Liver (tissue), 9 donors: ENCODE data around the gene SCRN1. TPM values are rescaled to one million over a fixed set of nuclear protein-coding genes. Genes with fewer than 3 reads are reported as not detected.

Experiments used
- DNase-seq: peaks from one replicate; pipeline ENCODE4 v3.0.0-alpha.2; 2017; ENCODE audit warnings: low spot score
- H3K27ac ChIP-seq, 2 donors: one replicate each; pipeline ENCODE4 v1.7.0; 2013; ENCODE audit warnings: inconsistent platforms in 2 of 2, low read length in 2 of 2, control low read depth in 1 of 2, low read depth in 1 of 2, mild to moderate bottlenecking in 1 of 2
- H3K27me3 ChIP-seq, 4 donors: one replicate each; pipeline versions ENCODE4 v1.6.1 to v1.7.0; 2013; ENCODE audit warnings: low read length in 3 of 4, inconsistent platforms in 1 of 4, mild to moderate bottlenecking in 1 of 4, moderate library complexity in 1 of 4; ENCODE audit not compliant: control insufficient read depth in 4 of 4, insufficient read depth in 4 of 4
- H3K36me3 ChIP-seq, 4 donors: one replicate each; pipeline versions ENCODE4 v1.6.1 to v1.7.0; 2013; ENCODE audit warnings: low read length in 3 of 4, mild to moderate bottlenecking in 3 of 4, low read depth in 1 of 4, moderate library complexity in 1 of 4; ENCODE audit not compliant: control insufficient read depth in 4 of 4, insufficient read depth in 3 of 4
- H3K4me1 ChIP-seq, 4 donors: one replicate each; pipeline versions ENCODE4 v1.6.1 to v1.7.0; 2013; ENCODE audit warnings: low read length in 3 of 4, mild to moderate bottlenecking in 3 of 4, moderate library complexity in 1 of 4; ENCODE audit not compliant: control insufficient read depth in 4 of 4, insufficient read depth in 4 of 4
- H3K4me3 ChIP-seq, 3 donors: one replicate each; pipeline versions ENCODE4 v1.6.1 to v1.7.0; 2013; ENCODE audit warnings: low read length in 3 of 3, control low read depth in 1 of 3, low read depth in 1 of 3, mild to moderate bottlenecking in 1 of 3
- H3K9ac ChIP-seq, 2 donors: one replicate each; pipeline ENCODE4 v1.7.0; 2013; ENCODE audit warnings: low read length in 2 of 2, mild to moderate bottlenecking in 2 of 2, moderate library complexity in 2 of 2, control low read depth in 1 of 2, low read depth in 1 of 2
- H3K9me3 ChIP-seq, 4 donors: one replicate each; pipeline versions ENCODE4 v1.6.1 to v1.7.0; 2013; ENCODE audit warnings: low read length in 3 of 4; ENCODE audit not compliant: control insufficient read depth in 4 of 4
- CTCF ChIP-seq: fragments of 150-350 bp; IDR thresholded peaks from 2 replicates; pipeline ENCODE4 v1.5.1; 2017; ENCODE audit warnings: improper control_type of control experiment, low read depth, low read length; ENCODE audit not compliant: missing input control
- FOXA1 ChIP-seq: IDR thresholded peaks from 2 replicates; pipeline ENCODE4 v1.6.1; 2016; ENCODE audit warnings: antibody characterized with exemption
- GABPA ChIP-seq, 2 donors: IDR thresholded peaks in 1 of 2; conservative IDR thresholded peaks in 1 of 2; 2 replicates each; pipeline ENCODE4 v1.6.1; 2016; ENCODE audit warnings: antibody characterized with exemption in 2 of 2, mild to moderate bottlenecking in 1 of 2, moderate library complexity in 1 of 2
- HNF4A ChIP-seq, 2 donors: conservative IDR thresholded peaks; 2 replicates each; pipeline ENCODE4 v1.6.1; 2016; ENCODE audit warnings: antibody characterized with exemption in 2 of 2, mild to moderate bottlenecking in 2 of 2
- JUND ChIP-seq, 2 donors: IDR thresholded peaks; 2 replicates each; pipeline ENCODE4 v1.6.1; 2016; ENCODE audit warnings: antibody characterized with exemption in 2 of 2
- RAD21 ChIP-seq, 2 donors: IDR thresholded peaks; 2 replicates each; pipeline ENCODE4 v1.6.1; 2016; ENCODE audit warnings: antibody characterized with exemption in 2 of 2, mild to moderate bottlenecking in 2 of 2
- RXRA ChIP-seq, 2 donors: IDR thresholded peaks; 2 replicates each; pipeline ENCODE4 v1.6.1; 2017 to 2018; ENCODE audit warnings: antibody characterized with exemption in 2 of 2, mild to moderate bottlenecking in 1 of 2
- YY1 ChIP-seq: IDR thresholded peaks from 2 replicates; pipeline ENCODE4 v1.6.1; 2016; ENCODE audit warnings: antibody characterized with exemption, mild to moderate bottlenecking
- WGBS: extraction: QIAGEN DNeasy Blood & Tissue Kit; methylation state at CpG from one replicate; pipeline ENCODE4 v1.1.7; 2013; 5-methylcytosine and 5-hydroxymethylcytosine counted together
- polyA plus RNA-seq, 2 donors: library from polyadenylated mRNA; stranded (reverse) in 1 of 2; unstranded in 1 of 2; fragments of 200-250 nt in 1 of 2; fragments of >200 nt in 1 of 2; fragmentation: Nextera tagmentation in 1 of 2; extraction: Ambion mirVana in 1 of 2; gene quantifications; one replicate each; pipeline versions ENCODE4 v1.2.1 to v1.2.3, GENCODE V29; 2013 to 2015
- total RNA-seq, 2 donors: library from RNA; depleted of rRNA; stranded (reverse); fragments of >200 nt; gene quantifications; one replicate each; pipeline ENCODE4 v1.2.3, GENCODE V29; 2014
- TF ChIP-seq, protein P1 (sequence below): IDR thresholded peaks from 2 replicates; pipeline ENCODE4 v1.6.1; 2016; ENCODE audit warnings: antibody characterized with exemption, mild to moderate bottlenecking
- donor health status: healthy.
- donor health status: healthy.
- donor health status: healthy.
- donor health status: healthy.
- donor health status: healthy.

The SCRN1 gene
- total and polyA plus RNA-seq, 4 donors, result 1.1 to 4.1 (median 2.0) TPM

GRCh38 chr7:29955799-29956486 is 33.7 kb downstream of the SCRN1 start:
- Histone ChIP-seq H3K4me1 (no peaks in the 10 kb centered on the region), H3K9me3 (no peaks in the 10 kb centered on the region), H3K4me3 (no peak overlapping the region), H3K36me3 (no peaks in the 10 kb centered on the region), H3K27ac (no peak overlapping the region), H3K9ac (no peak overlapping the region), H3K27me3 (peaks cover 0 to 4% (median 0%) of the 10 kb centered on the region in 4 donors)
- 60% methylated on average over 8 of the region's 8 CpGs for WGBS
- no peak for TF ChIP-seq GABPA (IDR thresholded peaks at IDR 0.05 in 1 of 2, conservative IDR thresholded peaks at IDR 0.05 in 1 of 2)
- no peak for TF ChIP-seq JUND (IDR thresholded peaks at IDR 0.05)
- TF ChIP-seq, protein P1, sequence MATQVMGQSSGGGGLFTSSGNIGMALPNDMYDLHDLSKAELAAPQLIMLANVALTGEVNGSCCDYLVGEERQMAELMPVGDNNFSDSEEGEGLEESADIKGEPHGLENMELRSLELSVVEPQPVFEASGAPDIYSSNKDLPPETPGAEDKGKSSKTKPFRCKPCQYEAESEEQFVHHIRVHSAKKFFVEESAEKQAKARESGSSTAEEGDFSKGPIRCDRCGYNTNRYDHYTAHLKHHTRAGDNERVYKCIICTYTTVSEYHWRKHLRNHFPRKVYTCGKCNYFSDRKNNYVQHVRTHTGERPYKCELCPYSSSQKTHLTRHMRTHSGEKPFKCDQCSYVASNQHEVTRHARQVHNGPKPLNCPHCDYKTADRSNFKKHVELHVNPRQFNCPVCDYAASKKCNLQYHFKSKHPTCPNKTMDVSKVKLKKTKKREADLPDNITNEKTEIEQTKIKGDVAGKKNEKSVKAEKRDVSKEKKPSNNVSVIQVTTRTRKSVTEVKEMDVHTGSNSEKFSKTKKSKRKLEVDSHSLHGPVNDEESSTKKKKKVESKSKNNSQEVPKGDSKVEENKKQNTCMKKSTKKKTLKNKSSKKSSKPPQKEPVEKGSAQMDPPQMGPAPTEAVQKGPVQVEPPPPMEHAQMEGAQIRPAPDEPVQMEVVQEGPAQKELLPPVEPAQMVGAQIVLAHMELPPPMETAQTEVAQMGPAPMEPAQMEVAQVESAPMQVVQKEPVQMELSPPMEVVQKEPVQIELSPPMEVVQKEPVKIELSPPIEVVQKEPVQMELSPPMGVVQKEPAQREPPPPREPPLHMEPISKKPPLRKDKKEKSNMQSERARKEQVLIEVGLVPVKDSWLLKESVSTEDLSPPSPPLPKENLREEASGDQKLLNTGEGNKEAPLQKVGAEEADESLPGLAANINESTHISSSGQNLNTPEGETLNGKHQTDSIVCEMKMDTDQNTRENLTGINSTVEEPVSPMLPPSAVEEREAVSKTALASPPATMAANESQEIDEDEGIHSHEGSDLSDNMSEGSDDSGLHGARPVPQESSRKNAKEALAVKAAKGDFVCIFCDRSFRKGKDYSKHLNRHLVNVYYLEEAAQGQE, result no peak
- no peak for TF ChIP-seq HNF4A (conservative IDR thresholded peaks at IDR 0.05)
- TF ChIP-seq CTCF, result no peak
- no peak for TF ChIP-seq FOXA1
- no peak for DNase-seq

- no peak overlapping the region for H3K27ac ChIP-seq
- WGBS, result 83% methylated on average over 7 of the region's 7 CpGs
- H3K4me1 ChIP-seq, result no peaks in the 10 kb centered on the region
- TF ChIP-seq YY1, result no peak
- no peak for TF ChIP-seq RXRA (IDR thresholded peaks at IDR 0.05)
- TF ChIP-seq RAD21 (IDR thresholded peaks at IDR 0.05), result no peak
- TF ChIP-seq, protein P1, result no peak
- no peak for DNase-seq
- no peak overlapping the region for H3K4me3 ChIP-seq
- H3K36me3 ChIP-seq, result no peaks in the 10 kb centered on the region
- H3K9me3 ChIP-seq, result peaks cover 0 to 2% (median 0%) of the 10 kb centered on the region in 4 donors
- peaks cover 0 to 4% (median 0%) of the 10 kb centered on the region in 4 donors for H3K27me3 ChIP-seq
- H3K9ac ChIP-seq, result no peak overlapping the region
Observed at GRCh38 chr7:29955075-29955792, 34.4 kb downstream of the SCRN1 start.
